ENCODE measurements around the gene DPY19L2.
"Not testable (repeated sequence)": the region's sequence is repeated elsewhere in the genome, so short reads cannot be mapped to it uniquely, and the experiment has no call there.

Gene DPY19L2

DNA sequence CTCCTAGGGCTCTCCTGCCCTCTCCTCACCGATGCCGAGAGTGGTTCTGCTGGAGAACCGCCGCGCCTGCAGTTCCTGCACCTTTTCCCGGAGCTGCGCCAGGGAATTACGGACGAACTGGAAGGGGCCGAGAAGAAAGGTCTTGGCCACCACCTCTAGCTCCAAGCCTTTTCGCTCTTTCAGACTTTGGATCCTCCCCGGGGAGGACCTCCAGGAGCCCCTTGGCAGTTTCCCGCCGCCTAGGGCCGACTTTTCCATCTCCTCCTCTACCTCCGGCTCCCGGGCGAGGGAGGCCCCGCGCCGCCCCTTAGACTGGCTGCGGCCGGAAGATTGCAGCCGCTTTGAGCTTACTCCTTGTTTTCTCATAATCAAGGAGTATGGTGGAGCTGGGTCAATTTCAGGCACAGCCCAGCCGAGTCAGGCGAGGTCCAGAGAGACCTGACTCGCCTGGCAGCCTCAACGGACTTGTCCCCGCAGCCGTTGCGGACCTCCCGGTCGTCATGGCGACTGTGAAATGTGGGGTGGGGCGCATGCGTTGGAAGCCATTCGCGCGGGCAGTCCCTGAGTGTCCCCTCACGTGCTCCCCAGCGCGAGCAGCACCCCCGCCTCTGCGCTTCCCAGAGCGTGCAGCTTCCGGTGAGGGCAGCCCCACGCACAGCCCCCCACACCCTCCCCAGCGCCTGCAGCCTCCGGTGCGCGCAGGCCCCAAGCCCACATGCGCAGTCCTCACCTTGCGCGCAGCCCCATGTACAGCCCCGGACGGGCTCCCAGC lies at the start of gene DPY19L2:
TSS of gene DPY19L2 (minus strand) at position 466 of the 772 bp plus-strand sequence. CDS start at position 366, 100 bp downstream.
- DNase-seq (ENCODE audit: low spot score): no peak

- DNase-seq (ENCODE audit: low spot score): not testable (repeated sequence)
Measured at GRCh38 chr12:63716891-63717290, 48.6 kb upstream of the DPY19L2 start.

GRCh38 chr12:63715107-63715625 lies 46.9 kb upstream of the DPY19L2 start:
- DNase-seq (ENCODE audit: low spot score): not testable (repeated sequence)

- DNase-seq (ENCODE audit: low spot score): not testable (repeated sequence)
Measured at GRCh38 chr12:63714409-63714808, 46.1 kb upstream of the DPY19L2 start.

- not testable (repeated sequence) for DNase-seq (ENCODE audit: low spot score)
Measured at GRCh38 chr12:63713681-63714075, 45.4 kb upstream of the DPY19L2 start.

GRCh38 chr12:63712979-63713680 lies 44.8 kb upstream of the DPY19L2 start:
- not testable (repeated sequence) for DNase-seq (ENCODE audit: low spot score)

DNA sequence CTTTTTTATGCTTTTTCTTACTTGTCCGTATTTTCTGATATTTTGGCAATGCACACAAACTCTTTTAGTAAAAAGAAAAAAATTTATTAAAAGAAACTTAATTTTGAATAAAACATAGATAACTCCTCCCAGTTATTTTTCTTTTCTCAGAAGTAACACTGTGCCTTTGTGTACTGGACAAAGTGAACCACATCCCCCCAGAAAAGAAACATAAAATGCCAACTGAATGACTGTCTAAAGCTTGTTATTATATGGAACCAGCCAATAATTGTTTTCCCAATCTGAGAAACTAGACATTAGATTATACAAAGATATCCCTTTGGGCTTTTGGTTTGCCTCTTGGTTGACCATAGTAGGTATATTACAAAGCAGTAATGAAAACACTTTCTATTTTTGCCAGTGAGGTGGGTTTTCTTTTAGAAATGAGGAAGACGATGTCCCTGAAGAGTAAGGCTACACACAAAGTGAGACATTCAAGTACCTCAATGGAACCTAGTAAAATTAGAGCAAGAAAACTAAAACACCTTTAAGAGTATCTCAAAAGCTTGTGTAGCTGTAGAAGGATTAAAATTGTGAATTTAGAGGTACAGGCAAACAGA lies 44.2 kb upstream of the DPY19L2 start:
- not testable (repeated sequence) for DNase-seq (ENCODE audit: low spot score)

GRCh38 chr12:63711339-63711738 lies 43.0 kb upstream of the DPY19L2 start:
- not testable (repeated sequence) for DNase-seq (ENCODE audit: low spot score)

DNA sequence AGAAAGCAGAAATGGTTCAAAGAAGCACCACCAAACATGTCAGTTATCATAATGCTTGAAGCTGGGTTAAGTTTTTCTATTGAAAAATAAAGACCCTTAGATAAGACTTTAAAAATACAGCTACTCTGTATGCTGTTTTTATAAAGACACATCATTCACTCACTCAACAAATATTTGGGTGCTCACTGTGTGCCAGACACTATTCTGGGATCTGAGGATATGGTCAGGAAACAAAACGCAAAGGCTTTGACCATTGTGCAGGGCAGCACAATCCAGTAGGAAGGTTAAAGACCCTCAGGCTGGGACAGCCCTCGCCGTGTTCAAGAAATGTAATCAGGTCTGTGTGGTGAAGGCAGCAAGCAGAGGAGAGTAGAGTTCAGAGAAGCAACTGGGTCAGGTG lies 38.0 kb upstream of the DPY19L2 start:
- DNase-seq (ENCODE audit: low spot score): no peak

DNA sequence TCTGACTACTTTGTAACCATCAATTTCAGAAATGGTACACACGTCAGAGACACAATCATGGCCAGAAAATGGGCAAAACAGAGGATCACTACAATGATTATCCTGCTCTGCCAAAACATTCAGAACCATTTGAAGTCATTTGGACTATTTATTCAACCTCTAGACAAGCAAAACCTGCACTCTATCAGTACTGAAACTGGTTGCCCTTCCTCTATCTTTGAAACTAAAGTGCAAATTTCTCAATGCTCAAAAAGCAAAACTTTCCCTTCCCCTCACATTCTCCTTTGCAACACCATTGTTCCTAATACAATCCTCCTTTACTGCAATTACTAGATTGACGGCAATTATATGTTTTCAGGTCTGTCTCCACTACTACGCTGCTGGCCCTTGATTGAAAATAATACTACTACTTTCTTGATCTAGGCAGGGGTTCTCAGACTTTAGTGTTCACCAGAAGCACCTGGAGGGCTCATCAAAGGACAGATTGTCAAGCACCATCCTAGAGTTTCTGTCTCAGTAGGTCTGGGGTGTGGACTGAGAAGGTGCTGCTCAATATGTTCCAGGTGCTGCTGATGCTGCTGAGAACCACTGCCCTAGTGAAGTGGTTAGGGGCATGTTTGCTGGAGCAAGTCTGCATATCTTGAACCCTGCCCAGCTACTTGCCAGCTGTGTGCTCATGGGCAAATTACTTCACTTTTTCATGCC lies 31.5 kb upstream of the DPY19L2 start:
- not testable (repeated sequence) for DNase-seq (ENCODE audit: low spot score)

GRCh38 chr12:63699011-63699410 lies 30.7 kb upstream of the DPY19L2 start:
- not testable (repeated sequence) for DNase-seq (ENCODE audit: low spot score)

- DNase-seq (ENCODE audit: low spot score): not testable (repeated sequence)
Measured at GRCh38 chr12:63690837-63691236, 22.5 kb upstream of the DPY19L2 start.

DNA sequence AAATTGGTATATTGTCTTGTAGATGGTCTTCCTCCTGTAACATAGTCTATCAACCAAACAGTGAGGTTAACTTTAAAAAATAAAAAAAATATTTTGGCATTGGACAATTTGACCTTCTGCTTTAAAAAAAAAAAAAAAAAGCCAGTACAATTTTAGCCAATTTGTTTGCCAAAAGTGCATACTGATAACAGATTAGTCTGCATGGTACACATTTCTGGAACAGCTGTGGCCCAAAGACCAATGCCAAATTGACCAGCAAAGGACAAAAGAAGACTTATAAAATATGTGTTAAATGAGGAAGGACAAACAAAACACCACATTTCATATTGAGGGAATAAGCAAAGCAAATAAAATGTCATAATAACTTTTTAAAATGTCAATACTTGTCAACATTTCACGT lies 20.8 kb upstream of the DPY19L2 start:
- not testable (repeated sequence) for DNase-seq (ENCODE audit: low spot score)

DNA sequence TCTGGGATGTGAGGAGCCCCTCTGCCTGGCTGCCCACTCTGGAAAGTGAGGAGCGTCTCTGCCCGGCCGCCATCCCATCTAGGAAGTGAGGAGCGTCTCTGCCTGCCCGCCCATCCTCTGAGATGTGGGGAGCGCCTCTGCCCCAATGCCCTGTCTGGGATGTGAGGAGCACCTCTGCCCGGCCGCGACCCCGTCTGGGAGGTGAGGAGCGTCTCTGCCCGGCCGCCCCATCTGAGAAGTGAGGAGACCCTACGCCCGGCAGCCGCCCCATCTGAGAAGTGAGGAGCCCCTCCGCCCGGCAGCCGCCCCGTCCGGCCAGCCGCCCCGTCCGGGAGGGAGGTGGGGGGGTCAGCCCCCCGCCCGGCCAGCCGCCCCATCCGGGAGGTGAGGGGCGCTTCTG lies 18.3 kb upstream of the DPY19L2 start:
- DNase-seq (ENCODE audit: low spot score): not testable (repeated sequence)

DNA sequence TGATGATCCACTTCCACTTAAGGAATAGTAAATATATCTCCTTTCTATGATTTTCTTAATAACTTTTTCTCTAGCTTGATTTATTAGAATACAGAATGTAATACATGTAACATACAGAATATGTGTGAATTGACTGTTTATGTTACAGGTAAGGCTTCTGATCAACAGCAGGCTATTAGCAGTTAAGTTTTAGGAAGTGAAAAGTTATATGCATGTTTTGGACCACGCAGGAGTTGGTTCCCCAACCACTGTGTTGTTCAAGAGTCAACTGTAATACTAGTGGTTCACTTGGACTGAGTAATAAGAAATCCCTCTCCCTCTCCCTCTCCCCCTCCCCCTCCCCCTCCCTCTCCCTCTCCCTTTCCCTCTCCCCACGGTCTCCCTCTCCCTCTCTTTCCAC lies 17.5 kb upstream of the DPY19L2 start:
- DNase-seq (ENCODE audit: low spot score): not testable (repeated sequence)

DNA sequence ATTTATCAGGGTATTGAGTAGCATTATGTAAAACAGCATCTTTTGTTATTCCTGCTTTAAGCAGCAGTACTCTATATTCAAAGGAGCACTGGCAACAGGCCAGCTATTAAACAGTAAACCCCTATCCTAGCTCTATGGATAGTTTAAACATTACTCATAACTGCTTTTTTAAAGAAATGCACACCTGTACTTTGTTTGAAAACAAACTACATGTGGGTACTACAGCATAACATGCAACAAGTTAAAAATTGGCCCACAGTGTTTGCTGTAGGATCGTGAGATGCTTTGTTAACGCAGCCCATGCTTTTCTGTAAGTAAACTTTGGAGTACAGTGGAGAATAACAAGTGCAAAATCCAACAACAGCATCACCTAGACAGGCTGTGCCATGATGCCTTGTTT lies 14.3 kb upstream of the DPY19L2 start:
- DNase-seq (ENCODE audit: low spot score): not testable (repeated sequence)

DNA sequence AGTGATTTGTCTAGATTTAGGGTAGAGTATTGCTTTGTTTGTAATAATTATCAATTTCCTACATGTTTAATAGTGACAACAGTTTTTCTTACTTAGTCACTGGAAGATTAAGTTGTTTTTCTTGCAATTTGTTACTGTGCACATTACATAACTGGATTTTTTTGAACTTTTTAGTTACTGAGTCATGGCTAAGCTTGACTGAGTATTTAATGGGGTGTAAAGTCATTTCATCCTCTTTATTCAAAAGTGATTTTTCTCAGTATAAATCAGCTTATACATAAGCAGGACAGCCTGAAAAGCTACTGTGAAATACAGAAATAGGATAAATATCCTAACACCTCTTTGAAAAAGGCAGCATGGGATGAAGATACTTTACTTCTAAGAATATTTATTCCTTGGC lies 12.5 kb upstream of the DPY19L2 start:
- DNase-seq (ENCODE audit: low spot score): not testable (repeated sequence)

DNA sequence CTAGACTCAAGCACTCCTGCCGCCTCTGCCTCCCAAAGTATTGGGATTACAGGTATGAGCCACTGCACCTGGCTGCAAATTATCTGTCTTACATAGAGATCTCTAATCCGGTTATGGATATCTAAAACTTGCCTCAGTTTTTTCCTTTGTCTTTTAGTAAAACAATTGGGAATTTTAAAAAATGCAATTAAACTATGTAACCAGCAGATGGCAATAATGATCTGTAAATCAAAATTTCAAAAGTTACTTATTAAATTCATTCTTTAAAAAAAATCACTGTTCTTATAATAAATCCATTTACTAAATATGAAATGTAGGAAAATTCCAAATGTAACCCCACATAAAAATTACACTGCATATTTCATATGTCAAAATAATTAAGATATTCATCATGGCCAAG lies 4.3 kb upstream of the DPY19L2 start:
- DNase-seq (ENCODE audit: low spot score): not testable (repeated sequence)

GRCh38 chr12:63669936-63670335 lies 1.6 kb upstream of the DPY19L2 start:
- not testable (repeated sequence) for DNase-seq (ENCODE audit: low spot score)

- DNase-seq (ENCODE audit: low spot score): not testable (repeated sequence)
Measured at GRCh38 chr12:63669427-63669826, 1.1 kb upstream of the DPY19L2 start.

GRCh38 chr12:63668800-63669365 lies 590 bp upstream of the DPY19L2 start:
- not testable (repeated sequence) for DNase-seq (ENCODE audit: low spot score)
